ENCODE data around the gene MAP2K5.

The MAP2K5 gene

DNA sequence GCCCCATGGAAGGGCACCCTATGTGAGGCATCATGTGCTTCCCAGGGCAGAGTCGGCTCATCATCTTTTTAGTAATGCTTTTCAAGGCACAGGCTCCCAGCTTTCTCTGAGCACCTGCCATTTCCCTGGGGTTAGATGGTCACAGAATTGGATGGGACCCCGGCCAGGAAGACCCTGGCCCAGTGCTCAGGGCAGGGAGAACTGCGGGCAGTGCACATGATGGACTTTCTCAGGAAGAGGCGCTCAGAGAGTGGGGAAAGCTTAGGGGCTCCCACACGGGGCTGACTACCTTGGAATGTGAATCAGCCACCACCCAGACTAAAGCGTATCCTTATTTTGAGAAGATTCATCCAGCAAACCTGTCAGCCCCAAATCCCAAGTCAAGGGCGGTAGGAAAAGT, 266.3 kb downstream of the MAP2K5 start:
- TF ChIP-seq TOX (CRISPR knock-in tag; IDR thresholded peaks at IDR 0.05; ENCODE audit: borderline replicate concordance) (no peak), ZFP30 (CRISPR knock-in tag; IDR thresholded peaks at IDR 0.05) (no peak), GLIS3 (CRISPR knock-in tag; IDR thresholded peaks at IDR 0.05) (no peak), ZNF70 (CRISPR knock-in tag; IDR thresholded peaks at IDR 0.05) (no peak), PPARA (CRISPR knock-in tag; IDR thresholded peaks at IDR 0.05; ENCODE audit: borderline replicate concordance) (no peak), ZNF8 (CRISPR knock-in tag; IDR thresholded peaks at IDR 0.05) (no peak), ZC3H10 (CRISPR knock-in tag; IDR thresholded peaks at IDR 0.05) (no peak), ZNF565 (CRISPR knock-in tag; conservative IDR thresholded peaks at IDR 0.05; ENCODE audit: low read depth) (no peak), ZFP3 (CRISPR knock-in tag; IDR thresholded peaks at IDR 0.05) (no peak), OSR1 (CRISPR knock-in tag; IDR thresholded peaks at IDR 0.05) (no peak), ESRRG (CRISPR knock-in tag; IDR thresholded peaks at IDR 0.05) (no peak), CREB5 (CRISPR knock-in tag; IDR thresholded peaks at IDR 0.05; ENCODE audit: low read depth) (no peak), RARB (CRISPR knock-in tag; IDR thresholded peaks at IDR 0.05) (no peak), BACH2 (CRISPR knock-in tag; IDR thresholded peaks at IDR 0.05; ENCODE audit: borderline replicate concordance) (no peak), TCF4 (CRISPR knock-in tag; IDR thresholded peaks at IDR 0.05; ENCODE audit: borderline replicate concordance) (no peak), CSDC2 (CRISPR knock-in tag; IDR thresholded peaks at IDR 0.05) (no peak)
- TF ChIP-seq, protein P1, sequence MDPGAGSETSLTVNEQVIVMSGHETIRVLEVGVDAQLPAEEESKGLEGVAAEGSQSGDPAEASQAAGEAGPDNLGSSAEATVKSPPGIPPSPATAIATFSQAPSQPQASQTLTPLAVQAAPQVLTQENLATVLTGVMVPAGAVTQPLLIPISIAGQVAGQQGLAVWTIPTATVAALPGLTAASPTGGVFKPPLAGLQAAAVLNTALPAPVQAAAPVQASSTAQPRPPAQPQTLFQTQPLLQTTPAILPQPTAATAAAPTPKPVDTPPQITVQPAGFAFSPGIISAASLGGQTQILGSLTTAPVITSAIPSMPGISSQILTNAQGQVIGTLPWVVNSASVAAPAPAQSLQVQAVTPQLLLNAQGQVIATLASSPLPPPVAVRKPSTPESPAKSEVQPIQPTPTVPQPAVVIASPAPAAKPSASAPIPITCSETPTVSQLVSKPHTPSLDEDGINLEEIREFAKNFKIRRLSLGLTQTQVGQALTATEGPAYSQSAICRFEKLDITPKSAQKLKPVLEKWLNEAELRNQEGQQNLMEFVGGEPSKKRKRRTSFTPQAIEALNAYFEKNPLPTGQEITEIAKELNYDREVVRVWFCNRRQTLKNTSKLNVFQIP (CRISPR knock-in tag; IDR thresholded peaks at IDR 0.05; ENCODE audit: borderline replicate concordance, low read depth) = no peak
- TF ChIP-seq, protein P2, sequence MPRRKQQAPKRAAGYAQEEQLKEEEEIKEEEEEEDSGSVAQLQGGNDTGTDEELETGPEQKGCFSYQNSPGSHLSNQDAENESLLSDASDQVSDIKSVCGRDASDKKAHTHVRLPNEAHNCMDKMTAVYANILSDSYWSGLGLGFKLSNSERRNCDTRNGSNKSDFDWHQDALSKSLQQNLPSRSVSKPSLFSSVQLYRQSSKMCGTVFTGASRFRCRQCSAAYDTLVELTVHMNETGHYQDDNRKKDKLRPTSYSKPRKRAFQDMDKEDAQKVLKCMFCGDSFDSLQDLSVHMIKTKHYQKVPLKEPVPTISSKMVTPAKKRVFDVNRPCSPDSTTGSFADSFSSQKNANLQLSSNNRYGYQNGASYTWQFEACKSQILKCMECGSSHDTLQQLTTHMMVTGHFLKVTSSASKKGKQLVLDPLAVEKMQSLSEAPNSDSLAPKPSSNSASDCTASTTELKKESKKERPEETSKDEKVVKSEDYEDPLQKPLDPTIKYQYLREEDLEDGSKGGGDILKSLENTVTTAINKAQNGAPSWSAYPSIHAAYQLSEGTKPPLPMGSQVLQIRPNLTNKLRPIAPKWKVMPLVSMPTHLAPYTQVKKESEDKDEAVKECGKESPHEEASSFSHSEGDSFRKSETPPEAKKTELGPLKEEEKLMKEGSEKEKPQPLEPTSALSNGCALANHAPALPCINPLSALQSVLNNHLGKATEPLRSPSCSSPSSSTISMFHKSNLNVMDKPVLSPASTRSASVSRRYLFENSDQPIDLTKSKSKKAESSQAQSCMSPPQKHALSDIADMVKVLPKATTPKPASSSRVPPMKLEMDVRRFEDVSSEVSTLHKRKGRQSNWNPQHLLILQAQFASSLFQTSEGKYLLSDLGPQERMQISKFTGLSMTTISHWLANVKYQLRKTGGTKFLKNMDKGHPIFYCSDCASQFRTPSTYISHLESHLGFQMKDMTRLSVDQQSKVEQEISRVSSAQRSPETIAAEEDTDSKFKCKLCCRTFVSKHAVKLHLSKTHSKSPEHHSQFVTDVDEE (CRISPR knock-in tag; IDR thresholded peaks at IDR 0.05) = no peak
- no peak for ATAC-seq

DNA sequence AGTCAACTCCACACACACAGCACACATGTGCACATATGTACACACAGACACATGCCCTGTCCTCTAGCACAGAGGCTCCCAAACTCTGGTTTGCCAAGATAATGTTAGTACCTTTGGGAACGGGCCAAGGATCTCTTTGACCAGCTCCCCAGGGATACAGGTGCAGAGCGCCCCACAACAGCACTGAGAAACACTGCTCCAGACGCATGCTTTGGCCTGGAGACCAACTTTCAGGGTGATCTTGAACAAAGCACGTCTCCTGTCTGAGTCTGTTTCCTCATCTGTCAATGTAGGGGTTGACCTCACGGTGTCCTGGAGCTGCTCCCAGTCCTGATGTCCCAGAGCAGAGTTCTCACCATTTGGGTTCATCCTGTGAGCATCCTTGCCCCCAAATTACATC, 266.9 kb downstream of the MAP2K5 start:
- no peak for TF ChIP-seq CREB5 (CRISPR knock-in tag; IDR thresholded peaks at IDR 0.05; ENCODE audit: low read depth)
- TF ChIP-seq CSRNP3 (CRISPR knock-in tag; IDR thresholded peaks at IDR 0.05) = no peak
- TF ChIP-seq ZFP30 (CRISPR knock-in tag; IDR thresholded peaks at IDR 0.05) = no peak
- no peak for TF ChIP-seq ZFP3 (CRISPR knock-in tag; IDR thresholded peaks at IDR 0.05)
- no peak for TF ChIP-seq BACH2 (CRISPR knock-in tag; IDR thresholded peaks at IDR 0.05; ENCODE audit: borderline replicate concordance)
- TF ChIP-seq TCF4 (CRISPR knock-in tag; IDR thresholded peaks at IDR 0.05; ENCODE audit: borderline replicate concordance) = no peak
- TF ChIP-seq RARB (CRISPR knock-in tag; IDR thresholded peaks at IDR 0.05) = no peak
- TF ChIP-seq ISL1 (CRISPR knock-in tag; IDR thresholded peaks at IDR 0.05) = no peak
- TF ChIP-seq, protein P3, sequence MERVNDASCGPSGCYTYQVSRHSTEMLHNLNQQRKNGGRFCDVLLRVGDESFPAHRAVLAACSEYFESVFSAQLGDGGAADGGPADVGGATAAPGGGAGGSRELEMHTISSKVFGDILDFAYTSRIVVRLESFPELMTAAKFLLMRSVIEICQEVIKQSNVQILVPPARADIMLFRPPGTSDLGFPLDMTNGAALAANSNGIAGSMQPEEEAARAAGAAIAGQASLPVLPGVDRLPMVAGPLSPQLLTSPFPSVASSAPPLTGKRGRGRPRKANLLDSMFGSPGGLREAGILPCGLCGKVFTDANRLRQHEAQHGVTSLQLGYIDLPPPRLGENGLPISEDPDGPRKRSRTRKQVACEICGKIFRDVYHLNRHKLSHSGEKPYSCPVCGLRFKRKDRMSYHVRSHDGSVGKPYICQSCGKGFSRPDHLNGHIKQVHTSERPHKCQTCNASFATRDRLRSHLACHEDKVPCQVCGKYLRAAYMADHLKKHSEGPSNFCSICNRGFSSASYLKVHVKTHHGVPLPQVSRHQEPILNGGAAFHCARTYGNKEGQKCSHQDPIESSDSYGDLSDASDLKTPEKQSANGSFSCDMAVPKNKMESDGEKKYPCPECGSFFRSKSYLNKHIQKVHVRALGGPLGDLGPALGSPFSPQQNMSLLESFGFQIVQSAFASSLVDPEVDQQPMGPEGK (CRISPR knock-in tag; IDR thresholded peaks at IDR 0.05; ENCODE audit: borderline replicate concordance) = no peak
- no peak for ATAC-seq
